Mesenteric fat pad (tissue), 1 donor: ENCODE measurements around the gene H2AZ1. TPM values are rescaled to one million over a fixed set of nuclear protein-coding genes. Genes with fewer than 3 reads are reported as not detected.
"Not testable (repeated sequence)": the region's sequence is repeated elsewhere in the genome, so short reads cannot be mapped to it uniquely, and the experiment has no call there.

Experiments used
- DNase-seq: peaks from one replicate; pipeline ENCODE4 v3.0.0-alpha.2; 2020; ENCODE audit warnings: low spot score
- long read RNA-seq: library from polyadenylated mRNA; unstranded; transcript quantifications from one replicate; pipeline ENCODE4 v2.0.0, GENCODE V29; 2020
- total RNA-seq: library from RNA; stranded (reverse); fragmentation: NEBNext Ultra II Directional; extraction: Animal tissue kit (Norgen Biotek cat#: 25700); gene quantifications from one replicate; pipeline ENCODE4 v1.2.1, GENCODE V29; 2021
- donor health status: DM: yes; HTN: yes; CAD: no.

Gene H2AZ1
- total RNA-seq, result 99.2 TPM
- long read RNA-seq, transcript H2AFZ-201 (5 exons, 979 nt), result major isoform, 110 of 119 reads
- long read RNA-seq, partial matches to known transcripts, result 1 of 119 reads
- long read RNA-seq, other reads (novel, unspliced or antisense), result 6 of 119 reads

- DNase-seq, result peak; percentile 99
Observed at GRCh38 chr4:99949999-99950912, at the start of gene H2AZ1. H2AZ1 (minus strand) TSS chr4:99950275; CDS start chr4:99950170, 105 bp downstream.

GRCh38 chr4:99998062-99998867 is 48.2 kb upstream of the H2AZ1 start:
- DNase-seq, result no peak

GRCh38 chr4:99991741-99992140 is 41.7 kb upstream of the H2AZ1 start:
- no peak for DNase-seq

GRCh38 chr4:99987681-99988080 is 37.6 kb upstream of the H2AZ1 start:
- DNase-seq, result no peak

- DNase-seq, result no peak
Observed at GRCh38 chr4:99986792-99987191, 36.7 kb upstream of the H2AZ1 start.

GRCh38 chr4:99983289-99983943 is 33.3 kb upstream of the H2AZ1 start:
- DNase-seq, result no peak

GRCh38 chr4:99979872-99980271 is 29.8 kb upstream of the H2AZ1 start:
- no peak for DNase-seq

- DNase-seq, result no peak
Observed at GRCh38 chr4:99971453-99972111, 21.5 kb upstream of the H2AZ1 start.

GRCh38 chr4:99968330-99968729 is 18.3 kb upstream of the H2AZ1 start:
- DNase-seq, result no peak

GRCh38 chr4:99966692-99967091 is 16.6 kb upstream of the H2AZ1 start:
- DNase-seq, result no peak

- DNase-seq, result no peak
Observed at GRCh38 chr4:99965674-99966350, 15.7 kb upstream of the H2AZ1 start.

- DNase-seq, result no peak
Observed at GRCh38 chr4:99965173-99965572, 15.1 kb upstream of the H2AZ1 start.

- DNase-seq, result no peak
Observed at GRCh38 chr4:99961711-99962110, 11.6 kb upstream of the H2AZ1 start.

- no peak for DNase-seq
Observed at GRCh38 chr4:99960648-99961047, 10.6 kb upstream of the H2AZ1 start.

- DNase-seq, result not testable (repeated sequence)
Observed at GRCh38 chr4:99958207-99958606, 8.1 kb upstream of the H2AZ1 start.

GRCh38 chr4:99950913-99951254 is 809 bp upstream of the H2AZ1 start:
- DNase-seq, result no peak

GRCh38 chr4:99949034-99949998 is 759 bp downstream of the H2AZ1 start:
- peak; percentile 92 for DNase-seq

GRCh38 chr4:99947608-99948007 is 2.5 kb downstream of the H2AZ1 start:
- no peak for DNase-seq

GRCh38 chr4:99947190-99947578 is 2.9 kb downstream of the H2AZ1 start:
- no peak for DNase-seq
